HepG2 (cell line): Measurements from ENCODE around the gene ANKRD11. TPM values are rescaled to one million over a fixed set of nuclear protein-coding genes. Genes with fewer than 3 reads are reported as not detected.

Experiments used
- AGO2 ChIP-seq: fragments of 200-400 bp; formaldehyde crosslinking; optimal IDR thresholded peaks from 2 replicates; pipeline ENCODE3; 2017; ENCODE audit warnings: mild to moderate bottlenecking, low read depth, low read length, moderate library complexity
- CREBL2 ChIP-seq: sonication (generic); formaldehyde crosslinking; IDR thresholded peaks from 2 replicates; pipeline ENCODE4 v1.8.1; 2023; ENCODE audit warnings: missing genetic modification reagents, mild to moderate bottlenecking, borderline replicate concordance
- EP300 ChIP-seq, 3 experiments: sonication (generic) in 1 of 3; formaldehyde crosslinking in 1 of 3; IDR thresholded peaks; 2 replicates each; pipeline versions ENCODE4 v1.5.1 to v1.6.1; 2011 to 2020; ENCODE audit warnings: low read depth in 2 of 3, low read length in 2 of 3, borderline replicate concordance in 1 of 3, improper control_type of control experiment in 1 of 3, mild to moderate bottlenecking in 1 of 3, missing genetic modification reagents in 1 of 3, moderate library complexity in 1 of 3
- FOXO1 ChIP-seq: sonication (generic); formaldehyde crosslinking; IDR thresholded peaks from 2 replicates; pipeline ENCODE4 v1.4.0; 2020; ENCODE audit warnings: missing genetic modification reagents
- HMGXB4 ChIP-seq, 2 experiments: sonication (generic) in 1 of 2; formaldehyde crosslinking in 1 of 2; IDR thresholded peaks; 2 replicates each; pipeline versions ENCODE4 v1.4.0 to v1.6.1; 2018 to 2020; ENCODE audit warnings: missing genetic modification reagents in 2 of 2, borderline replicate concordance in 1 of 2, low read depth in 1 of 2, mild to moderate bottlenecking in 1 of 2, missing biosample characterization in 1 of 2
- HNRNPLL ChIP-seq: fragments of 200-400 bp; formaldehyde crosslinking; IDR thresholded peaks from 2 replicates; pipeline ENCODE4 v1.6.1; 2017; ENCODE audit warnings: mild to moderate bottlenecking, low read depth, low read length; ENCODE audit not compliant: poor library complexity, severe bottlenecking
- KLF6 ChIP-seq: IDR thresholded peaks from 2 replicates; pipeline ENCODE4 v1.8.0; 2016; ENCODE audit warnings: missing biosample characterization, missing genetic modification reagents
- MAZ ChIP-seq, 2 experiments: sonication (generic) in 1 of 2; formaldehyde crosslinking in 1 of 2; IDR thresholded peaks; 2 replicates each; pipeline versions ENCODE4 v1.5.0 to v1.6.1; 2012 to 2020; ENCODE audit warnings: low read depth in 2 of 2, mild to moderate bottlenecking in 2 of 2, borderline replicate concordance in 1 of 2, improper control_type of control experiment in 1 of 2, low read length in 1 of 2, missing genetic modification reagents in 1 of 2, moderate library complexity in 1 of 2
- MBNL3 ChIP-seq: fragments of 250-450 bp; sonication (Bioruptor Pico); conservative IDR thresholded peaks from 2 replicates; pipeline ENCODE4 v1.8.0; 2022; ENCODE audit warnings: mild to moderate bottlenecking, inconsistent platforms
- NR2C2 ChIP-seq: sonication (generic); formaldehyde crosslinking; IDR thresholded peaks from 2 replicates; pipeline ENCODE4 v1.4.0; 2020; ENCODE audit warnings: missing genetic modification reagents, mild to moderate bottlenecking, moderate library complexity, borderline replicate concordance
- POGZ ChIP-seq: sonication (generic); formaldehyde crosslinking; IDR thresholded peaks from 2 replicates; pipeline ENCODE4 v1.4.0; 2020; ENCODE audit warnings: mild to moderate bottlenecking, missing genetic modification reagents
- RFX5 ChIP-seq: IDR thresholded peaks from 2 replicates; pipeline ENCODE4 v1.6.1; 2011; ENCODE audit warnings: low read depth, low read length, improper control_type of control experiment
- TIGD3 ChIP-seq: sonication (generic); formaldehyde crosslinking; IDR thresholded peaks from 2 replicates; pipeline ENCODE4 v1.5.1; 2020; ENCODE audit warnings: mild to moderate bottlenecking, missing genetic modification reagents, borderline replicate concordance
- ZC3H13 ChIP-seq: sonication (generic); formaldehyde crosslinking; IDR thresholded peaks from 2 replicates; pipeline ENCODE4 v1.8.1; 2023; ENCODE audit warnings: mild to moderate bottlenecking, missing genetic modification reagents, moderate library complexity
- ZNF430 ChIP-seq: sonication (generic); formaldehyde crosslinking; IDR thresholded peaks from 2 replicates; pipeline ENCODE4 v1.9.0; 2021; ENCODE audit warnings: mild to moderate bottlenecking, missing genetic modification reagents
- ZNF552 ChIP-seq: sonication (generic); formaldehyde crosslinking; IDR thresholded peaks from 2 replicates; pipeline ENCODE4 v1.9.0; 2022; ENCODE audit warnings: missing genetic modification reagents, mild to moderate bottlenecking, borderline replicate concordance
- ZNF570 ChIP-seq: sonication (generic); formaldehyde crosslinking; IDR thresholded peaks from 2 replicates; pipeline ENCODE4 v1.4.0; 2020; ENCODE audit warnings: mild to moderate bottlenecking, missing genetic modification reagents, borderline replicate concordance
- ZNF792 ChIP-seq: IDR thresholded peaks from 2 replicates; pipeline ENCODE4 v1.6.1; 2016
- ZXDC ChIP-seq: sonication (generic); formaldehyde crosslinking; IDR thresholded peaks from 2 replicates; pipeline ENCODE4 v1.5.0; 2020; ENCODE audit warnings: mild to moderate bottlenecking, missing genetic modification reagents
- polyA plus RNA-seq, 8 experiments: library from polyadenylated mRNA; depleted of rRNA in 3 of 8; stranded (reverse) in 7 of 8; unstranded in 1 of 8; fragments of >200 nt; fragmentation: Illumina TruSeq in 4 of 8; extraction: Trizol in 4 of 8; gene quantifications; 2 replicates each; pipeline versions ENCODE4 v1.2.1 to v1.2.3, GENCODE V29; 2011 to 2016; ENCODE audit warnings: low read depth in 4 of 8, missing spikeins in 1 of 8, mixed read lengths in 1 of 8; ENCODE audit not compliant: insufficient read depth in 1 of 8
- total RNA-seq, 5 experiments: library from RNA; depleted of rRNA; stranded (reverse); fragments of >200 nt; fragmentation: Illumina TruSeq; extraction: Trizol; gene quantifications; 2 replicates each; pipeline ENCODE4 v1.2.3, GENCODE V29; 2016; ENCODE audit warnings: low read depth in 1 of 5
- TF ChIP-seq, protein P1 (sequence below): sonication (generic); formaldehyde crosslinking; IDR thresholded peaks from 2 replicates; pipeline ENCODE4 v1.8.0; 2022; ENCODE audit warnings: mild to moderate bottlenecking, missing genetic modification reagents, moderate library complexity

ANKRD11 gene
- total and polyA plus RNA-seq, 2 of the 13 experiments (the other 11 are each of a cell fraction or from before 2014, with no cell fraction given): 21.4 to 38.4 TPM

DNA sequence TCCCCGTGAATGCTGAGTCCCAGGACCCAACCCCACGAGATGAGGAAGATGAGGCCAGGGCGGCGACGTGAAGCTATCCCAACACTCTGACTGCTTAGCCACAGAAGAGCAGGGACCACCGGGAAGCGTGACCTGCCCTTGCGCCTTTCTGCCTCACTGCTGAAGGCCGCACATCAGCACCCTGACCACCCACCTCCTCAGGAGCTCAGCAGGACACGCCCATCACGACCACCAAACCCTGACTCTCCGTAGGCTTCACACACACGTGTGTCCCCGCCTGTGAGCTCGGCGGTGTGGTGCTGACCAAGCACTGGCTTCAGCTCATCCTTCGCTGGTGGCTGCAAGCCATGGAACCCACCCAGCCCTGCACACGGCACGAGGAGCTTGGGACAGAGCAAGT lies 175.1 kb downstream of the ANKRD11 start (continued):
- TF ChIP-seq EP300 (IDR thresholded peaks at IDR 0.05; ENCODE audit: low read depth in 2 of 2, low read length in 2 of 2) (no peak), EP300 (CRISPR knock-in tag; IDR thresholded peaks at IDR 0.05; ENCODE audit: borderline replicate concordance) (no peak), MBNL3 (CRISPR knock-in tag) (no peak), NR2C2 (CRISPR knock-in tag) (no peak), FOXO1 (no peak), TIGD3 (CRISPR knock-in tag) (no peak), ZNF792 (CRISPR knock-in tag) (no peak), ZXDC (CRISPR knock-in tag) (no peak), ZNF430 (no peak), HNRNPLL (peak; percentile 11), ZNF552 (CRISPR knock-in tag) (no peak), CREBL2 (CRISPR knock-in tag) (no peak), ZC3H13 (CRISPR knock-in tag) (no peak), POGZ (CRISPR knock-in tag) (no peak), RFX5 (no peak), HMGXB4 (CRISPR knock-in tag; IDR thresholded peaks at IDR 0.05; ENCODE audit: borderline replicate concordance in 1 of 2, low read depth in 1 of 2) (no peak), AGO2 (peak; percentile 84), KLF6 (CRISPR knock-in tag) (no peak), ZNF570 (CRISPR knock-in tag) (no peak), MAZ (IDR thresholded peaks at IDR 0.05; ENCODE audit: borderline replicate concordance, low read depth, low read length) (no peak), MAZ (CRISPR knock-in tag; IDR thresholded peaks at IDR 0.05; ENCODE audit: low read depth) (no peak)
- TF ChIP-seq, protein P1, sequence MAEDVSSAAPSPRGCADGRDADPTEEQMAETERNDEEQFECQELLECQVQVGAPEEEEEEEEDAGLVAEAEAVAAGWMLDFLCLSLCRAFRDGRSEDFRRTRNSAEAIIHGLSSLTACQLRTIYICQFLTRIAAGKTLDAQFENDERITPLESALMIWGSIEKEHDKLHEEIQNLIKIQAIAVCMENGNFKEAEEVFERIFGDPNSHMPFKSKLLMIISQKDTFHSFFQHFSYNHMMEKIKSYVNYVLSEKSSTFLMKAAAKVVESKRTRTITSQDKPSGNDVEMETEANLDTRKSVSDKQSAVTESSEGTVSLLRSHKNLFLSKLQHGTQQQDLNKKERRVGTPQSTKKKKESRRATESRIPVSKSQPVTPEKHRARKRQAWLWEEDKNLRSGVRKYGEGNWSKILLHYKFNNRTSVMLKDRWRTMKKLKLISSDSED (CRISPR knock-in tag): 0 out of 2 replicates have a peak, but pooled peaks have one; percentile 20
